A549 (cell line): Measurements from ENCODE around the gene CDH26.

ENCODE experiments used
- CEBPB ChIP-seq, 2 experiments: fragments of >200 bp in 1 of 2; sonication (Bioruptor Twin) in 1 of 2; formaldehyde crosslinking in 1 of 2; IDR thresholded peaks; 2 replicates each; pipeline ENCODE4 v1.6.1; 2012 to 2016
- CTCF ChIP-seq: fragments of >200 bp; sonication (Bioruptor Twin); formaldehyde crosslinking; IDR thresholded peaks from 3 replicates; pipeline ENCODE4 v1.5.1; 2016
- EHF ChIP-seq: fragments of 250-450 bp; sonication (Bioruptor Pico); IDR thresholded peaks from 2 replicates; pipeline ENCODE4 v1.5.0; 2020; ENCODE audit warnings: mild to moderate bottlenecking
- HDAC2 ChIP-seq: fragments of 200-600 bp; sonication (generic); IDR thresholded peaks from 2 replicates; pipeline ENCODE4 v1.6.1; 2016
- JUNB ChIP-seq: fragments of >200 bp; sonication (Bioruptor Twin); formaldehyde crosslinking; IDR thresholded peaks from 2 replicates; pipeline ENCODE4 v1.6.1; 2016
- MAFK ChIP-seq: fragments of 450-650 bp; IDR thresholded peaks from 2 replicates; pipeline ENCODE4 v1.6.1; 2014; ENCODE audit not compliant: partially characterized antibody
- NR3C1 ChIP-seq: fragments of >200 bp; sonication (Bioruptor Twin); formaldehyde crosslinking; IDR thresholded peaks from 3 replicates; pipeline ENCODE4 v1.6.1; 2017
- PHF8 ChIP-seq: fragments of 200-600 bp; sonication (generic); IDR thresholded peaks from 2 replicates; pipeline ENCODE4 v1.6.1; 2016; ENCODE audit warnings: low read depth, mild to moderate bottlenecking, antibody characterized with exemption, moderate library complexity, borderline replicate concordance
- POLR2A ChIP-seq: IDR thresholded peaks from 2 replicates; pipeline ENCODE4 v1.6.1; 2012; ENCODE audit warnings: mild to moderate bottlenecking, low read length
- RAD21 ChIP-seq, 2 experiments: fragments of >200 bp in 1 of 2; sonication (Bioruptor Twin) in 1 of 2; formaldehyde crosslinking in 1 of 2; IDR thresholded peaks in 1 of 2; conservative IDR thresholded peaks in 1 of 2; 2 replicates in 1 of 2; 3 replicates in 1 of 2; pipeline ENCODE4 v1.6.1; 2012 to 2018; ENCODE audit warnings: inconsistent platforms in 1 of 2
- ZC3H11A ChIP-seq: fragments of 450-650 bp; IDR thresholded peaks from 2 replicates; pipeline ENCODE4 v1.6.1; 2014; ENCODE audit warnings: antibody characterized with exemption, mild to moderate bottlenecking
- ZNF302 ChIP-seq: fragments of 250-450 bp; sonication (Bioruptor Pico); IDR thresholded peaks from 2 replicates; pipeline ENCODE4 v1.9.0; 2021; ENCODE audit warnings: inconsistent platforms, mild to moderate bottlenecking, moderate library complexity
- ZSCAN20 ChIP-seq: fragments of 250-450 bp; sonication (Bioruptor Pico); IDR thresholded peaks from 2 replicates; pipeline ENCODE4 v1.8.0; 2022; ENCODE audit warnings: mild to moderate bottlenecking, moderate library complexity
- TF ChIP-seq, protein P1 (sequence below): IDR thresholded peaks from 2 replicates; pipeline ENCODE4 v1.6.1; 2012

DNA sequence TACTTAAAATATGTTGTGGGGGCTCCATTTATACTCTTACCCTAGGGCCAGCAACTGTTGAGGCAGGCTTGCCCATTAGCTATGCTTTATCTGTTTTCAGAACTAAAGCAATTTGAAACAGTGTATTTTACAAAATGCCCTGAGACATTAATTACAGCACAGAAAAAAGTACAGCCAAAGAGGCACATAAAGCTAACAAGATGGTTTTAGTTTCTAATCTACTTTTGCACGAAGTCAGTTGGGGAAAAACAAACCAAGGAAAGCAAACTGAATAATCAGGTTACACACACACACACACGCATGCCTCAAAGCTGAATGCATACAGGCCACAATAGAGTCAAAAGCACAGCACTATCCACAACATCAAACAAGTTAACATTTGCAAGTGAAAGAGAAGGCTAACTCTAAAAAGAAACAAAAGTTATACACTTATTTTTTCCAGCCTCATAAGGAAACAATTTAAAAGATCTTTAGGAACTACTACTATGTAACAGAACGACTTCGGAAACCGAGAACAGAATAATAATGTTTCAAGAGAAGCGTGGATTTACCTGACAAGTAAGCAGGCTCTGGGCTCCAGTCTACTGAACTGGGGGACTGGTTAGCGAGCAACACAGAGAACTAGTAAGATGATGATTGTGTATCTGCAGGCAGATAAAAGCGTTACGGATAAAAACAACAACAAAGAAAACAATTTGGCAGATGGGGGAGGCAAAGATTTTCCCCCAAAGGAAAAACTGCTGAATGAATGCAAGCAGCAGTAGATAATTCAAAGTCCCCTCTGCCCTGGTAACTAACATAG, 26.5 kb upstream of the CDH26 start:
- TF ChIP-seq HDAC2 (no peak), CTCF (no peak), EHF (CRISPR knock-in tag) (no peak), RAD21 (conservative IDR thresholded peaks at IDR 0.05 in 1 of 2, IDR thresholded peaks at IDR 0.05 in 1 of 2) (no peak), PHF8 (no peak), MAFK (no peak), POLR2A (no peak), CEBPB (IDR thresholded peaks at IDR 0.05) (no peak), JUNB (no peak), ZNF302 (CRISPR knock-in tag) (no peak), ZC3H11A (no peak), ZSCAN20 (CRISPR knock-in tag) (no peak), NR3C1 (no peak)
- TF ChIP-seq, protein P1, sequence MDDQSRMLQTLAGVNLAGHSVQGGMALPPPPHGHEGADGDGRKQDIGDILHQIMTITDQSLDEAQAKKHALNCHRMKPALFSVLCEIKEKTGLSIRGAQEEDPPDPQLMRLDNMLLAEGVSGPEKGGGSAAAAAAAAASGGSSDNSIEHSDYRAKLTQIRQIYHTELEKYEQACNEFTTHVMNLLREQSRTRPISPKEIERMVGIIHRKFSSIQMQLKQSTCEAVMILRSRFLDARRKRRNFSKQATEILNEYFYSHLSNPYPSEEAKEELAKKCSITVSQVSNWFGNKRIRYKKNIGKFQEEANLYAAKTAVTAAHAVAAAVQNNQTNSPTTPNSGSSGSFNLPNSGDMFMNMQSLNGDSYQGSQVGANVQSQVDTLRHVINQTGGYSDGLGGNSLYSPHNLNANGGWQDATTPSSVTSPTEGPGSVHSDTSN, result no peak
